ENCODE data around the gene RNF130.

- TF ChIP-seq, protein P1, sequence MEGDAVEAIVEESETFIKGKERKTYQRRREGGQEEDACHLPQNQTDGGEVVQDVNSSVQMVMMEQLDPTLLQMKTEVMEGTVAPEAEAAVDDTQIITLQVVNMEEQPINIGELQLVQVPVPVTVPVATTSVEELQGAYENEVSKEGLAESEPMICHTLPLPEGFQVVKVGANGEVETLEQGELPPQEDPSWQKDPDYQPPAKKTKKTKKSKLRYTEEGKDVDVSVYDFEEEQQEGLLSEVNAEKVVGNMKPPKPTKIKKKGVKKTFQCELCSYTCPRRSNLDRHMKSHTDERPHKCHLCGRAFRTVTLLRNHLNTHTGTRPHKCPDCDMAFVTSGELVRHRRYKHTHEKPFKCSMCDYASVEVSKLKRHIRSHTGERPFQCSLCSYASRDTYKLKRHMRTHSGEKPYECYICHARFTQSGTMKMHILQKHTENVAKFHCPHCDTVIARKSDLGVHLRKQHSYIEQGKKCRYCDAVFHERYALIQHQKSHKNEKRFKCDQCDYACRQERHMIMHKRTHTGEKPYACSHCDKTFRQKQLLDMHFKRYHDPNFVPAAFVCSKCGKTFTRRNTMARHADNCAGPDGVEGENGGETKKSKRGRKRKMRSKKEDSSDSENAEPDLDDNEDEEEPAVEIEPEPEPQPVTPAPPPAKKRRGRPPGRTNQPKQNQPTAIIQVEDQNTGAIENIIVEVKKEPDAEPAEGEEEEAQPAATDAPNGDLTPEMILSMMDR (IDR thresholded peaks at IDR 0.05): no peak
- TF ChIP-seq POLR2A (IDR thresholded peaks at IDR 0.05) (no peak), POLR2AphosphoS5 (IDR thresholded peaks at IDR 0.05) (no peak)
Measured at GRCh38 chr5:180077594-180078284, 6.2 kb upstream of the RNF130 start.

Measured in prostate gland (tissue), 2 donors.